ENCODE data around the gene GOLGA8M.
"Not testable (repeated sequence)": the region's sequence is repeated elsewhere in the genome, so short reads cannot be mapped to it uniquely, and the experiment has no call there.

GRCh38 chr15:28666402-28666801 is 45.8 kb downstream of the GOLGA8M start:
- not testable (repeated sequence) for TF ChIP-seq SUZ12 (IDR thresholded peaks at IDR 0.05); BHLHE40 (IDR thresholded peaks at IDR 0.05; ENCODE audit: borderline replicate concordance); FOXM1 (IDR thresholded peaks at IDR 0.05; ENCODE audit: borderline replicate concordance); L3MBTL2 (conservative IDR thresholded peaks at IDR 0.05); ELF4 (IDR thresholded peaks at IDR 0.05); NFRKB (IDR thresholded peaks at IDR 0.05)

All from HEK293T (cell line).